Ishikawa (cell line): Measurements from ENCODE around the gene NPAS3.
A peak's percentile ranks its signal among the peaks of the same experiment; 100 is the strongest.

ENCODE experiments used
- CEBPB ChIP-seq: IDR thresholded peaks from 2 replicates; pipeline ENCODE4 v1.6.1; 2012
- EGR1 ChIP-seq: IDR thresholded peaks from 2 replicates; pipeline ENCODE4 v1.6.1; 2012
- EP300 ChIP-seq: IDR thresholded peaks from 2 replicates; pipeline ENCODE4 v1.6.1; 2012; ENCODE audit warnings: borderline replicate concordance
- FOXM1 ChIP-seq: IDR thresholded peaks from 2 replicates; pipeline ENCODE4 v1.6.1; 2012; ENCODE audit warnings: low read depth, borderline replicate concordance
- NFIC ChIP-seq: IDR thresholded peaks from 2 replicates; pipeline ENCODE4 v1.6.1; 2012
- RAD21 ChIP-seq: IDR thresholded peaks from 2 replicates; pipeline ENCODE4 v1.6.1; 2012; ENCODE audit warnings: low read depth
- TAF1 ChIP-seq: IDR thresholded peaks from 2 replicates; pipeline ENCODE4 v1.6.1; 2012; ENCODE audit warnings: low read depth, mild to moderate bottlenecking
- TCF12 ChIP-seq: IDR thresholded peaks from 2 replicates; pipeline ENCODE4 v1.6.1; 2012; ENCODE audit warnings: low read depth
- YY1 ChIP-seq: IDR thresholded peaks from 2 replicates; pipeline ENCODE4 v1.6.1; 2012; ENCODE audit warnings: low read depth
- ZBTB7A ChIP-seq: IDR thresholded peaks from 2 replicates; pipeline ENCODE4 v1.6.1; 2012; ENCODE audit warnings: low read depth
- TF ChIP-seq, protein P1 (sequence below): IDR thresholded peaks from 2 replicates; pipeline ENCODE4 v1.6.1; 2012
- TF ChIP-seq, protein P2 (sequence below): IDR thresholded peaks from 2 replicates; pipeline ENCODE4 v1.6.1; 2012; ENCODE audit warnings: low read depth, mild to moderate bottlenecking
- TF ChIP-seq, protein P3 (sequence below): IDR thresholded peaks from 2 replicates; pipeline ENCODE4 v1.6.1; 2012

DNA sequence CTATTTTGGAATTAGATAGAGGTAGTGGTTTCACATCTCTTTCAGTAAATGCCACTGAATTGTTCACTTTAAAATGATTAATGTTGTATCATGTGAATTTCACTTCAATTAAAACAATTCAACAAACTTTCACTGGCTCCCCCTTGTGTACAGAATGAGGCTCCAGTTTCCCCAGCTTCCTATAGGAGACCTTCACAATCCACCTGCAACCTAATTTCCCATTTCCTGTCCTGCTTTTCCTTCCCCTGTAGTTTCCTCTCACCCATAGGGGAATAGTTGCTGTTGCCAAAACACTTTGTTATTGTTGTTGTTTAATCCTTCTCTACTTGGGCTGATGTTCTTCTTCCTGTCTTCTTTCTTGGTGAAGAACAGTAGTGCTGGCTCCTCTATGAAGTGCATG lies 59.8 kb downstream of the NPAS3 start:
- TF ChIP-seq, protein P1, sequence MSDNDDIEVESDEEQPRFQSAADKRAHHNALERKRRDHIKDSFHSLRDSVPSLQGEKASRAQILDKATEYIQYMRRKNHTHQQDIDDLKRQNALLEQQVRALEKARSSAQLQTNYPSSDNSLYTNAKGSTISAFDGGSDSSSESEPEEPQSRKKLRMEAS: no peak
- TF ChIP-seq, protein P2, sequence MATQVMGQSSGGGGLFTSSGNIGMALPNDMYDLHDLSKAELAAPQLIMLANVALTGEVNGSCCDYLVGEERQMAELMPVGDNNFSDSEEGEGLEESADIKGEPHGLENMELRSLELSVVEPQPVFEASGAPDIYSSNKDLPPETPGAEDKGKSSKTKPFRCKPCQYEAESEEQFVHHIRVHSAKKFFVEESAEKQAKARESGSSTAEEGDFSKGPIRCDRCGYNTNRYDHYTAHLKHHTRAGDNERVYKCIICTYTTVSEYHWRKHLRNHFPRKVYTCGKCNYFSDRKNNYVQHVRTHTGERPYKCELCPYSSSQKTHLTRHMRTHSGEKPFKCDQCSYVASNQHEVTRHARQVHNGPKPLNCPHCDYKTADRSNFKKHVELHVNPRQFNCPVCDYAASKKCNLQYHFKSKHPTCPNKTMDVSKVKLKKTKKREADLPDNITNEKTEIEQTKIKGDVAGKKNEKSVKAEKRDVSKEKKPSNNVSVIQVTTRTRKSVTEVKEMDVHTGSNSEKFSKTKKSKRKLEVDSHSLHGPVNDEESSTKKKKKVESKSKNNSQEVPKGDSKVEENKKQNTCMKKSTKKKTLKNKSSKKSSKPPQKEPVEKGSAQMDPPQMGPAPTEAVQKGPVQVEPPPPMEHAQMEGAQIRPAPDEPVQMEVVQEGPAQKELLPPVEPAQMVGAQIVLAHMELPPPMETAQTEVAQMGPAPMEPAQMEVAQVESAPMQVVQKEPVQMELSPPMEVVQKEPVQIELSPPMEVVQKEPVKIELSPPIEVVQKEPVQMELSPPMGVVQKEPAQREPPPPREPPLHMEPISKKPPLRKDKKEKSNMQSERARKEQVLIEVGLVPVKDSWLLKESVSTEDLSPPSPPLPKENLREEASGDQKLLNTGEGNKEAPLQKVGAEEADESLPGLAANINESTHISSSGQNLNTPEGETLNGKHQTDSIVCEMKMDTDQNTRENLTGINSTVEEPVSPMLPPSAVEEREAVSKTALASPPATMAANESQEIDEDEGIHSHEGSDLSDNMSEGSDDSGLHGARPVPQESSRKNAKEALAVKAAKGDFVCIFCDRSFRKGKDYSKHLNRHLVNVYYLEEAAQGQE: no peak
- TF ChIP-seq NFIC (no peak), EP300 (no peak), FOXM1 (no peak), RAD21 (peak; percentile 32), TAF1 (no peak), EGR1 (no peak), ZBTB7A (no peak), YY1 (no peak), CEBPB (no peak), TCF12 (no peak)
- TF ChIP-seq, protein P3, sequence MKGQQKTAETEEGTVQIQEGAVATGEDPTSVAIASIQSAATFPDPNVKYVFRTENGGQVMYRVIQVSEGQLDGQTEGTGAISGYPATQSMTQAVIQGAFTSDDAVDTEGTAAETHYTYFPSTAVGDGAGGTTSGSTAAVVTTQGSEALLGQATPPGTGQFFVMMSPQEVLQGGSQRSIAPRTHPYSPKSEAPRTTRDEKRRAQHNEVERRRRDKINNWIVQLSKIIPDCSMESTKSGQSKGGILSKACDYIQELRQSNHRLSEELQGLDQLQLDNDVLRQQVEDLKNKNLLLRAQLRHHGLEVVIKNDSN: no peak
